ENCODE measurements around the gene CNOT1.

DNA sequence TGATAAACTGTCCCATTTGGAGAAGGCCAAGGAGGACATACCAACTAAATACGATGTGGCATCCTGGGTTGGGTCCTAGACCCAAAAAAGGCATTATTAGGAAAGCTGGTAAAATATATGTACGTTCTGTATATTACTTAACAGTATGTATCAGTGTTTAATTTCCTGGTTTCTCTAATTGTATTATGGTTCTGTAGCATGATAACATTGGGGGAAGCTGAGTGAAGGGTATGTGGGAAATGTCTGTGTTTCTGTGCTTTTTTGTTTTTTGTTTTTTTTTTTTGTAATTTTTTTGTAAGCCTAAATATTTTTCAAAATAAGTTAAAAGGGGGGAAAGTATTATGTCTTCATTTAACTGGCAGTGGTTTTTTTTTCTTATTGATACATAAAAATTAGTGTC is 151.2 kb downstream of the CNOT1 start:
- TF ChIP-seq POLR2AphosphoS5 (IDR thresholded peaks at IDR 0.05; ENCODE audit: low read depth, low read length) (no peak), POLR2A (IDR thresholded peaks at IDR 0.05; ENCODE audit: low read depth, low read length) (no peak)

Measured in GM12892 (cell line).